NB4 (cell line): ENCODE data around the gene SERGEF.
A peak's percentile ranks its signal among the peaks of the same experiment; 100 is the strongest.

Experiments used
- DNase-seq: peaks from one replicate; pipeline ENCODE4 v3.0.0; 2010; ENCODE audit warnings: low read depth
- H3K4me3 ChIP-seq: one replicate; pipeline ENCODE4 v1.5.1; 2011; ENCODE audit warnings: mild to moderate bottlenecking, low read depth, low read length, moderate library complexity
- CTCF ChIP-seq: IDR thresholded peaks from one replicate; pipeline ENCODE4 v1.5.1; 2012; ENCODE audit warnings: low read depth, low read length
- MAX ChIP-seq: IDR thresholded peaks from 2 replicates; pipeline ENCODE4 v1.6.1; 2011; ENCODE audit warnings: low read depth, low read length
- MYC ChIP-seq: IDR thresholded peaks from 2 replicates; pipeline ENCODE4 v1.6.1; 2011; ENCODE audit warnings: low read depth, low read length
- POLR2A ChIP-seq: IDR thresholded peaks from 2 replicates; pipeline ENCODE4 v1.6.1; 2011; ENCODE audit warnings: mild to moderate bottlenecking; ENCODE audit not compliant: insufficient read length; ENCODE audit errors: extremely low read depth

Gene SERGEF

GRCh38 chr11:17976651-17977050 lies 36.2 kb downstream of the SERGEF start:
- no peak for DNase-seq
- no peak overlapping the region for H3K4me3 ChIP-seq
- TF ChIP-seq MYC = no peak

GRCh38 chr11:17974246-17974645 lies 38.6 kb downstream of the SERGEF start:
- DNase-seq = no peak
- H3K4me3 ChIP-seq = no peak overlapping the region
- TF ChIP-seq MYC (no peak), POLR2A (no peak), MAX (no peak), CTCF (no peak)

- DNase-seq = peak; percentile 46
- TF ChIP-seq MYC (no peak), POLR2A (no peak), MAX (no peak), CTCF (peak; percentile 63)
- no peak overlapping the region for H3K4me3 ChIP-seq
Observed at GRCh38 chr11:17972987-17973386, 39.9 kb downstream of the SERGEF start.

- no peak for TF ChIP-seq CTCF
- no peak for DNase-seq
- H3K4me3 ChIP-seq = no peak overlapping the region
Observed at GRCh38 chr11:17968206-17968605, 44.6 kb downstream of the SERGEF start.

GRCh38 chr11:17967661-17968060 lies 45.2 kb downstream of the SERGEF start:
- TF ChIP-seq POLR2A (no peak), CTCF (no peak), MYC (no peak), MAX (no peak)
- H3K4me3 ChIP-seq = no peak overlapping the region
- no peak for DNase-seq

GRCh38 chr11:17960091-17960490 lies 52.8 kb downstream of the SERGEF start:
- no peak overlapping the region for H3K4me3 ChIP-seq
- TF ChIP-seq MYC (no peak), CTCF (no peak), POLR2A (no peak), MAX (no peak)
- DNase-seq = no peak
